Osteoblast (primary cell): ENCODE results near the gene SUSD3. TPM values are rescaled to one million over a fixed set of nuclear protein-coding genes. Genes with fewer than 3 reads are reported as not detected.

ENCODE experiments used
- DNase-seq: peaks from one replicate; pipeline ENCODE4 v3.0.0; 2011; ENCODE audit warnings: low spot score, mixed read lengths; ENCODE audit not compliant: insufficient read length; ENCODE audit errors: missing footprints
- H2AFZ ChIP-seq: 2 replicates; pipeline ENCODE4 v1.6.0; 2011; ENCODE audit warnings: mild to moderate bottlenecking, low read length
- H3K27ac ChIP-seq: 2 replicates; pipeline ENCODE4 v1.5.1; 2011; ENCODE audit warnings: mild to moderate bottlenecking, low read depth, low read length, moderate library complexity
- H3K27me3 ChIP-seq: 2 replicates; pipeline ENCODE4 v1.6.0; 2012; ENCODE audit warnings: mild to moderate bottlenecking, control low read depth, inconsistent platforms, low read length, moderate library complexity; ENCODE audit not compliant: insufficient read depth
- H3K36me3 ChIP-seq: 2 replicates; pipeline ENCODE4 v1.5.1; 2011; ENCODE audit warnings: mild to moderate bottlenecking, low read length, control low read depth, moderate library complexity; ENCODE audit not compliant: insufficient read depth
- H3K4me1 ChIP-seq: 2 replicates; pipeline ENCODE4 v1.5.1; 2011; ENCODE audit warnings: mild to moderate bottlenecking, low read length, control low read depth, moderate library complexity; ENCODE audit not compliant: insufficient read depth
- H3K4me2 ChIP-seq: 2 replicates; pipeline ENCODE4 v1.6.0; 2011; ENCODE audit warnings: mild to moderate bottlenecking, low read length; ENCODE audit not compliant: insufficient read depth
- H3K4me3 ChIP-seq: fragments of 200-600 bp; sonication (generic); 3 replicates; pipeline ENCODE4 v1.5.1; 2012; ENCODE audit warnings: mild to moderate bottlenecking, low read length, inconsistent platforms; ENCODE audit not compliant: insufficient read depth
- H3K79me2 ChIP-seq: 2 replicates; pipeline ENCODE4 v1.6.0; 2012; ENCODE audit warnings: mild to moderate bottlenecking, low read length, control low read depth, inconsistent platforms; ENCODE audit not compliant: insufficient read depth
- H3K9me3 ChIP-seq: 2 replicates; pipeline ENCODE4 v1.5.1; 2011; ENCODE audit warnings: low read depth, low read length, control low read depth
- H4K20me1 ChIP-seq: 2 replicates; pipeline ENCODE4 v1.6.0; 2012; ENCODE audit warnings: mild to moderate bottlenecking, low read length, control low read depth; ENCODE audit not compliant: insufficient read depth
- total RNA-seq: library from RNA; depleted of rRNA; stranded (reverse); fragments of >200 nt; gene quantifications from 2 replicates; pipeline ENCODE4 v1.2.3, GENCODE V29; 2012
- TF ChIP-seq, protein P1 (sequence below): IDR thresholded peaks from 2 replicates; pipeline ENCODE4 v1.5.1; 2011; ENCODE audit warnings: mild to moderate bottlenecking, low read depth, low read length, moderate library complexity; ENCODE audit errors: extremely low read depth

The SUSD3 gene
- total RNA-seq, 1 donor: 0.36 TPM

- peak; percentile 77 for DNase-seq
- Histone ChIP-seq H3K9me3 (no peaks in the 10 kb centered on the region), H3K79me2 (no peaks in the 10 kb centered on the region), H2AFZ (no peak overlapping the region), H3K36me3 (no peaks in the 10 kb centered on the region), H3K27me3 (no peaks in the 10 kb centered on the region), H3K4me2 (no peak overlapping the region), H4K20me1 (no peaks in the 10 kb centered on the region), H3K27ac (no peak overlapping the region), H3K4me3 (no peak overlapping the region), H3K4me1 (peaks cover 5% of the 10 kb centered on the region)
- TF ChIP-seq, protein P1, sequence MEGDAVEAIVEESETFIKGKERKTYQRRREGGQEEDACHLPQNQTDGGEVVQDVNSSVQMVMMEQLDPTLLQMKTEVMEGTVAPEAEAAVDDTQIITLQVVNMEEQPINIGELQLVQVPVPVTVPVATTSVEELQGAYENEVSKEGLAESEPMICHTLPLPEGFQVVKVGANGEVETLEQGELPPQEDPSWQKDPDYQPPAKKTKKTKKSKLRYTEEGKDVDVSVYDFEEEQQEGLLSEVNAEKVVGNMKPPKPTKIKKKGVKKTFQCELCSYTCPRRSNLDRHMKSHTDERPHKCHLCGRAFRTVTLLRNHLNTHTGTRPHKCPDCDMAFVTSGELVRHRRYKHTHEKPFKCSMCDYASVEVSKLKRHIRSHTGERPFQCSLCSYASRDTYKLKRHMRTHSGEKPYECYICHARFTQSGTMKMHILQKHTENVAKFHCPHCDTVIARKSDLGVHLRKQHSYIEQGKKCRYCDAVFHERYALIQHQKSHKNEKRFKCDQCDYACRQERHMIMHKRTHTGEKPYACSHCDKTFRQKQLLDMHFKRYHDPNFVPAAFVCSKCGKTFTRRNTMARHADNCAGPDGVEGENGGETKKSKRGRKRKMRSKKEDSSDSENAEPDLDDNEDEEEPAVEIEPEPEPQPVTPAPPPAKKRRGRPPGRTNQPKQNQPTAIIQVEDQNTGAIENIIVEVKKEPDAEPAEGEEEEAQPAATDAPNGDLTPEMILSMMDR: no peak
These were observed 13.0 kb downstream of the SUSD3 start for GRCh38 chr9:93071464-93071863.

DNA sequence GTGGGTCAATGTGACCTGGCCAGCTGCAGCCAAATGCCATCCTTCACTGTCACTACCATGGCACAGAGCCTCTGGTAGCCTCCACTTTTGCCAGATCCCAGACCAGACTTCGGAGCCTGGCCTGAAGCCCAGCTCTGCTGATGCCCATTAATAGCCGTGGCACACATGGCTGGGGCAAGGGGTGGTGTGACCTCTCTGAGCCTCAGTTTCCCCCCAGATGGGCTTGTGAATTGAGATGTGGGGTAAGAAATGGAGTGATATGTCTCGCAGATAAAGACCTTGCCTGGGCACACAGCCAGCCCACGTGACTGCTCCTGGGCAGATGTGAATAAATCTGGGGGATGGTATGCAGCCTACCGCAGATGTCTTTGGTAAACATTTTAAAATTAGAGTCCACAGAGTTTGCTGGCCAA, 13.9 kb downstream of the SUSD3 start:
- Histone ChIP-seq H3K36me3 (no peaks in the 10 kb centered on the region), H3K79me2 (no peaks in the 10 kb centered on the region), H3K4me2 (no peak overlapping the region), H3K27me3 (no peaks in the 10 kb centered on the region), H3K4me3 (no peak overlapping the region), H3K9me3 (no peaks in the 10 kb centered on the region), H2AFZ (no peak overlapping the region), H3K27ac (no peak overlapping the region), H4K20me1 (no peaks in the 10 kb centered on the region), H3K4me1 (peaks cover 5% of the 10 kb centered on the region)
- DNase-seq: peak; percentile 65
- TF ChIP-seq, protein P1: no peak

DNA sequence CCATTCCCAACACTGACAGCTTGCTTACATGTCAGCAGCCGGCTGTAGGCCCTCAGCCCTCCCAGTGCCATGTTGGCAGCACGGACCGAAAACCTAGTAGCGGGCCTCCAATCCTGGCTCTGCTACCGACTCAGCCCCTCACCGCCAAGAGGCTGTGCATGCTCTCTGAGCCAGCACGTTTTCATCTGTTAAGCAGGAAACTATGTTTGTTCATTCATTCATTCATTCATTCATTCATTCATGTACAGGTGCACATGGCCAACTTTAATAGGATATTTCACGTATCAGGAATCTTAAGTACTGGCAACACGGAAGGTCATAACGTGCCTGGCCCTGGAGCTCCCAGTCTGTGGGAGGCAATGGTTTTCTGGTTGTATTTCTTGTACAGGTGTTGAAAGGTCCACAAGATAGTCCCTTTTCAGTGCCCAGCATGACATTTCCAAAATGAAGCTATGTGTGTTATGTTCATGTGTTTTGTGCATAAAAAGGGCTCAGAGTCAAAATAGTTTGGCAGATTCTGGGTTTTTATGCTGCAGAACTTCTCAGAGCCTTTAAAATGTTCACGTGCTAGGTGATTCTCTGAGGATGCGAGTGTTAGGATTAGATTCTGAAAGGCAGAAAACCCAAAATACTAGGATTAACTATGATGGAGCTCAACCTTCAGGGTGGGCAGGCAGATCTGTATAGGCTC, 17.7 kb downstream of the SUSD3 start:
- H3K9me3 ChIP-seq: no peaks in the 10 kb centered on the region
- TF ChIP-seq, protein P1: no peak
- H3K27me3 ChIP-seq: no peaks in the 10 kb centered on the region
- no peaks in the 10 kb centered on the region for H3K36me3 ChIP-seq
- H3K4me3 ChIP-seq: no peak overlapping the region
- H4K20me1 ChIP-seq: no peaks in the 10 kb centered on the region
- no peak overlapping the region for H3K4me2 ChIP-seq
- H3K79me2 ChIP-seq: no peaks in the 10 kb centered on the region
- DNase-seq: peak; percentile 5
- H3K4me1 ChIP-seq: peaks cover 13% of the 10 kb centered on the region
- H3K27ac ChIP-seq: no peak overlapping the region
- H2AFZ ChIP-seq: no peak overlapping the region

GRCh38 chr9:93076792-93077128, 18.3 kb downstream of the SUSD3 start:
- no peaks in the 10 kb centered on the region for H3K79me2 ChIP-seq
- H4K20me1 ChIP-seq: no peaks in the 10 kb centered on the region
- H3K27ac ChIP-seq: no peak overlapping the region
- H3K4me3 ChIP-seq: no peak overlapping the region
- DNase-seq: peak; percentile 29
- H2AFZ ChIP-seq: no peak overlapping the region
- peaks cover 18% of the 10 kb centered on the region for H3K4me1 ChIP-seq
- no peak overlapping the region for H3K4me2 ChIP-seq
- no peaks in the 10 kb centered on the region for H3K36me3 ChIP-seq
- TF ChIP-seq, protein P1: no peak
- no peaks in the 10 kb centered on the region for H3K27me3 ChIP-seq
- no peaks in the 10 kb centered on the region for H3K9me3 ChIP-seq
